Bone marrow (tissue), 2 donors: Measurements from ENCODE around the gene HP1BP3.

Experiments
- DNase-seq, 2 donors: peaks; one replicate each; lab custom pipeline; 2025; lab: John Stamatoyannopoulos, UW

The HP1BP3 gene

GRCh38 chr1:20711285-20712214, 75.6 kb downstream of the HP1BP3 start:
- DNase-seq = no peak

GRCh38 chr1:20710469-20711284, 76.4 kb downstream of the HP1BP3 start:
- DNase-seq = no peak

- DNase-seq = no peak
Measured at GRCh38 chr1:20709868-20710267, 77.2 kb downstream of the HP1BP3 start.

GRCh38 chr1:20708891-20709290, 78.2 kb downstream of the HP1BP3 start:
- DNase-seq = no peak

- no peak for DNase-seq
Measured at GRCh38 chr1:20708057-20708456, 79.0 kb downstream of the HP1BP3 start.

GRCh38 chr1:20706841-20707240, 80.3 kb downstream of the HP1BP3 start:
- DNase-seq = no peak

GRCh38 chr1:20705203-20705755, 81.8 kb downstream of the HP1BP3 start:
- DNase-seq = no peak

- DNase-seq = no peak
Measured at GRCh38 chr1:20704390-20705202, 82.5 kb downstream of the HP1BP3 start.

GRCh38 chr1:20703124-20703756, 83.9 kb downstream of the HP1BP3 start:
- no peak for DNase-seq

- DNase-seq = no peak
Measured at GRCh38 chr1:20702416-20702815, 84.7 kb downstream of the HP1BP3 start.

- DNase-seq = no peak
Measured at GRCh38 chr1:20701847-20702246, 85.3 kb downstream of the HP1BP3 start.

GRCh38 chr1:20701446-20701845, 85.7 kb downstream of the HP1BP3 start:
- DNase-seq = no peak

GRCh38 chr1:20700636-20701215, 86.4 kb downstream of the HP1BP3 start:
- DNase-seq = no peak

GRCh38 chr1:20699558-20699957, 87.5 kb downstream of the HP1BP3 start:
- DNase-seq = no peak

GRCh38 chr1:20698195-20698910, 88.8 kb downstream of the HP1BP3 start:
- no peak for DNase-seq

- no peak for DNase-seq
Measured at GRCh38 chr1:20697563-20697962, 89.5 kb downstream of the HP1BP3 start.

GRCh38 chr1:20696397-20697333, 90.4 kb downstream of the HP1BP3 start:
- DNase-seq = peak; percentile 63 to 81

- DNase-seq = no peak
Measured at GRCh38 chr1:20695515-20695914, 91.6 kb downstream of the HP1BP3 start.

GRCh38 chr1:20693623-20694022, 93.5 kb downstream of the HP1BP3 start:
- no peak for DNase-seq
